Right renal pelvis (tissue), 4 donors: ENCODE data around the gene TYSND1. TPM values are rescaled to one million over a fixed set of nuclear protein-coding genes. Genes with fewer than 3 reads are reported as not detected.
A peak's percentile ranks its signal among the peaks of the same experiment; 100 is the strongest.
"Not testable (repeated sequence)": the region's sequence is repeated elsewhere in the genome, so short reads cannot be mapped to it uniquely, and the experiment has no call there.

Source experiments
- DNase-seq, 4 donors: peaks; one replicate each; pipeline ENCODE4 v3.0.0-alpha.2; 2013; ENCODE audit warnings: low read depth in 4 of 4, low spot score in 3 of 4, missing footprints in 1 of 4
- polyA plus RNA-seq, 4 donors: library from polyadenylated mRNA; unstranded; fragments of 120-200 nt; gene quantifications; one replicate each; pipeline ENCODE4 v1.2.1, GENCODE V29; 2013; ENCODE audit not compliant: insufficient read length in 4 of 4

The TYSND1 gene
- polyA plus RNA-seq, 4 donors, result 10.8 to 13.9 (median 11.5) TPM

DNA sequence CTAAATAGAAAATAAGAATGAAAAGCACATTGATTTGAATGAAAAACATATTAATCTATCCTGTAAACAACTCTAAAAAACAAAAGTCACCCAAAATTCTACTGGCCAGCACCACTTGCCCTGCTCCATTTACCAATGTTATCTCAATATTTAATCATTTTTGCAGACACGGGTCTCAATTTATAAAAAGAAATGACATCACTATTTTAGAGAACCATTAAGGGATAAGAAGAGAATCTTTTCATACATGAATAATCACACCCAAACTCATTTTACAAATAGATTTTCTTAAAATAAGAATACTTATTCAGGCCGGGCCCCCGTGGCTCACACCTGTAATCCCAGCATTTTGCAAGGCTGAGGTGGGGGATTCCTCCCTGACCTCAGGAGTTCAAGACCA is 19.9 kb upstream of the TYSND1 start:
- DNase-seq, result no peak

DNA sequence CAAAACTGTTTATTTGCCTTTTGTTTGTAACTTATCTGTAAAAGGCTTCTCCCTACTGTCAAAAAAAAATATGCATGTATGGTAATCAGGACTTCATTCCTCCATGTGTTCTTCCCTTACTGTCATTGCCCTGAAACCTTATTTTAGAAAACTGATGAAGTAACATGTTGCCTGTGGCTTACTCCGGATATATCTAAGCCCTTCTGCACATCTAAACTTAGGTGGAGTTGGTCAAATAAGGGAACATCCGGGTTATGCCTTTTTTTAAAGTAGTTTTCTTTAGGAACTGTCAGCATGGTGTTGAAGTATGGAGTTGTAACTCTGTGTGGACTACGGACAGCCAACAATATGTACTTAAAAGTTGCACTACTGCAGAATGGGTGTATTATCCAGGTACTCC is 17.7 kb upstream of the TYSND1 start:
- no peak for DNase-seq

DNA sequence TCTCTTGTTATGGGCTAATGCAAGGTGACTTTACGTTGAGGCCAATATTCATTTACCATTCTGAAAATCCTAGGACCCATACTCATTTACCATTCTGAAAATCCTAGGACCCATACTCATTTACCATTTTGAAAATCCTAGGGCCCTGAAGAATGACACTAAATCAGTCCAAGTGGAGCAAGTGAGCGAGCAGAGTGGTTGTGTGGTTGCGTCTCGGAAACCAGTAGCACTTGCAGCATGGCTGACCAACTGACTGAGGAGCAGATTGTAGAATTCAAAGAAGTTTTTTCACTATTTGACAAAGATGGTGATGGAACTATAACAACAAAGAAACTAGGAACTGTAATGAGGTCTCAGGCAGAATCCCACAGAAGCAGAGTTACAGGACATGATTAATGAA is 16.9 kb upstream of the TYSND1 start:
- no peak for DNase-seq

DNA sequence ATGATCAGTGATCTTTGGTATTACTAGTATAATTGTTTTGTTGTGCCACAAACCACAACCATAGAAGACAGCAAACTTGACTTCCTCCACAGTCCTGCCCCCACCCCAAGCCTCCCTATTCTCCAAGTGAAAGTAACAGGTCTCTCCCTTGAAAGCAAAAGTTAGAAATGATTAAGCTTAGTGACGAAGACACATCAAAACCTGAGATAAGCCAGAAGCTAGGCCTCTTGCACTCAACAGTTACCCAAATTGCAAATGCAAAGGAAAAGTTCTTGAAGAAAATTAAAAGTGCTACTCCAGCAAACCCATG is 16.3 kb upstream of the TYSND1 start:
- DNase-seq, result no peak

DNA sequence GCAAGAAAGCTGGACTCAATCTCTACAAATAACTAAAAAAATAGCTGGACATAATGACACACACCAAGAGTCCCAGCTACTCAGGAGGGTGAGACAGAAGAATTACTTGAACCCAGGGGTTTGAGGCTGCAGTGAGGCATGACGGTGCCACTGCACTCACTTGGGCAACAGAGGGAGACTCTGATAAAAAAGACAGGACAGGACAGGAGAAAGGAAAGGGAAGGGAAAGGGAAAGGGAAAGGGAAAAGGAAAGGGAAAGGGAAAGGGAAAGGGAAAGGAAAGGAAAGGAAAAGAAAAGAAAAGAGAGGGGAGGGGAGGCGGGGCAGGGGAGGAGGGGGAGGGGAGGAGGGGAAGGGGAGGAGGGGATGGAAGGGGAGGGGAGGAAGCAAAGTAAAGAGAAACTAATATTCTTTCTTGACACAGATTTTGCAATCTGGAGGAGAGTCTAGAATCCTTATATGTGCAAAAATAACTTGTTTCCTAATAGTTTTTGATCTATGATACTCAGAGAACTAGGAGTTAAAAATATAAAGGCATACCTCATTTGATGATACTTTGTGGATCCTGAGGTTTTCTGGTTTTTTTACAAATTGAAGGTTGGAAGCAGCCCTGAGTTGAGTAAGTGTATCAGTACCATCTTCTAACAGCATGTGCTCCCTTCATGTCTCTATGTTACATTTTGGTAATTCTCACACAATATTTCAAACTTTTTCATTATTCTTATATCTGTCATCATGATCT is 15.8 kb upstream of the TYSND1 start:
- no peak for DNase-seq

DNA sequence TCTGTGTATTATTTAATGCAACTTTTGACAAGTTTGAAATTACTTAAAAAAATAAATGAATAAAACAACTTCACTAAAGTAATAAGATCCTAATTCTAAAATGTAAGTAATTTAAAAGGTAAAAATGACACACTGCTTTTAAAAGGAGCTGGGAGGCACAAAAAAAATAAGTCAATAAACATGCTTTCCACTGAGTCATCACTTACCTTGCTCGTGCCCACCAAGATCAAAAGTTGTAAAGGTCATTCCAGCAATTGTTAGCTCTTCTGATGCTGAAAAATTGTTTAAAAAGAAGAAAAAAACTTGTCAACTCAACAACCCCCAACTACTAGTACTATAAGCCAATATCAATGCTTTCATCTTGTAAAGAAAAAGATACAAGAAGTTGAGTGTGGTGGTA is 14.3 kb upstream of the TYSND1 start:
- DNase-seq, result no peak

DNA sequence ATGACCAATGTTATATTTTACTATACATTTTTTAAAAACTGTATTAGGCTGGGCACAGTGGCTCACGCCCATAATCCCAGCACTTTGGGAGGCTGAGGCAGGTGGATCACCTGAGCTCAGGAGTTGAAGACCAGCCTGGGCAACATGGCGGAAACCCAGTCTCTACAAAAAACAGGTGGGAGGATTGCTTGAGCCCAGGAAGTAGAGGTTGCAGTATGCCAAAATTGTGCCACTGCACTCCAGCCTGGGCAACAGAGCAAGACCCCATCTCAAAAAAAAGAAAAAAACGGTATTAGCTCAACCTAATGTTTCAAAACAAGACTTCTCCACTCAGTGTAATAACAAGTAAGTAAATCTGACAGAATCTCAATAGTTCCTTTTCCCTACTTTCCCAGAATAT is 12.9 kb upstream of the TYSND1 start:
- not testable (repeated sequence) for DNase-seq

DNA sequence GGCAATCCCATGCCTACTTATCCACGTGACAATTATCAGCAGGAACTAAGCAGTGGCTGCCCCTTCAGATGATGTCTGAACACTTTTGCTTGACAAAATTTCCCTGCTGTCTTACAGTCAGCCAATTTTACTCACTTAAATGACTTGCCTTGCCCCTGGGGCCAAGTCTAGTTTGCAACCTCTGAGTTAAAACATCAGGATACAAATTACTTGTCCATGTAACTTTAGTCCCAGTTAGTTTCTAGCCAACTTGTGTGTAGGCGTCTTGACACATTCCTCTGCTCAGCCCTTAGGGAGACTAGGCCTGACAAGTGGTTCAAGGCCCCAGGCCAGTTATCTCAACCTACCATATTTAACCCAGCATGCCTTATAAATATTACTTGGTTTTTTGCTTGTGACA is 11.6 kb upstream of the TYSND1 start:
- no peak for DNase-seq

DNA sequence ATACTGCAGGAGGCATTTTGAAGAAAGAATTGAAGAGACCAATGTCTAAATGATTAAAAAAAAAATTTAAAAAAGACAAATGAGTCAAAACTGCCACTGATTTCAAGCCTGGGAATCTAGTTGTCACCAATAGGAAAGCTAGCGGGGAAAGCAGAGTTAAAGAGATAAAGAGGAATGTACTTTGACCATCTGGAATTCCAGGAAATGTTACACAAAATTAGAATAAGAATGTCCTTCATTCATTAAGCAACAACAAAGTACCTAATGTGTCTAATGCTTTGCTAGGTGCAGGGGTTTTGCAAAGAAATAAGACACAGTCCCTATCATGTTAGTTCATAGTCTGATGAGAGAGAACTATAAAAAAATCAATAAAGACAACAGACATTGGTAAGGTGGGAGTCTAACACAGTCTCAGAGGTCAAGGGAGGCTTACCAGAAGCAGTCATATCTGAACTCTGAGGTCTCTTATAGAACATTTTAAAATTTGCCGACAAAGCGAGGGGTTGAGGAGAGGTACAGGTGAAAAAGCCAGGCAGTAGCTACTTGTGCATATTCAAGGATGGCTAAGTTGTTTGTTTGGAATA is 8.8 kb upstream of the TYSND1 start:
- DNase-seq, result no peak

DNA sequence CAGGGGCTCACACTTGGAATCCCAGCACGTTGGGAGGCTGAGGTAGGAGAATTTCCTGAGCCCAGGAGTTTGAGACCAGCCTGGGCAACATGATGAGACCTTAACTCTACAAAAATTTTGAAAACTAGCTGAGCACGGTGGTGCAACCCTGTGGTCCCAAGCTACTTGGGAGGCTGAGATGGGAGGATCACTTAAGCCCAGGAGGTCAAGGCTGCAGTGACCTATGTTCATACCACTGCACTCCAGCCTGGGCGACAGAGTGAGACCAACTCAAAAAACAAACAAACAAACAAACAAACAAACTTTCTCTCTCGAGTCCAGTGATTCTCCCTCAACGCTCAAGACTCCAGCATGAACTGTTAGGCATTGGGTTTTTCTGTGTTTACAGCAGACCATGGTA is 2.0 kb upstream of the TYSND1 start:
- DNase-seq, result no peak

DNA sequence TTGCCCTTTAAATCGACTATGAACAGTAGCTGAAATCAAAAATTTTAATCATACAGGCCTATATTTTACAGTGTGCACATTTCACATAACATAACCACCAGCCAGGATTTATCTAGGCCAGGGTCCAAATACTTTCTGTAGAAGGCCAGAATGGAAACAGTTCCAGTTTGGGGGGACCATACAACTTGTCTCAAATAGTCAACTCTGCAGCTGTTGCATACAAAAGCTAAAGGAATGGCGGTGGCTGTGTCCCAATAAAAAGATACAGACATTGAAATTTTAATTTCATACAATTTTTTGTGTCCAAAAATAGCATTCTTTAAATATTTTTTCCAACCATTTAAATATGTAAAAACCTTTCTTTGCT is 742 bp upstream of the TYSND1 start:
- peak in 1 of 4 donors; percentile 38 for DNase-seq

DNA sequence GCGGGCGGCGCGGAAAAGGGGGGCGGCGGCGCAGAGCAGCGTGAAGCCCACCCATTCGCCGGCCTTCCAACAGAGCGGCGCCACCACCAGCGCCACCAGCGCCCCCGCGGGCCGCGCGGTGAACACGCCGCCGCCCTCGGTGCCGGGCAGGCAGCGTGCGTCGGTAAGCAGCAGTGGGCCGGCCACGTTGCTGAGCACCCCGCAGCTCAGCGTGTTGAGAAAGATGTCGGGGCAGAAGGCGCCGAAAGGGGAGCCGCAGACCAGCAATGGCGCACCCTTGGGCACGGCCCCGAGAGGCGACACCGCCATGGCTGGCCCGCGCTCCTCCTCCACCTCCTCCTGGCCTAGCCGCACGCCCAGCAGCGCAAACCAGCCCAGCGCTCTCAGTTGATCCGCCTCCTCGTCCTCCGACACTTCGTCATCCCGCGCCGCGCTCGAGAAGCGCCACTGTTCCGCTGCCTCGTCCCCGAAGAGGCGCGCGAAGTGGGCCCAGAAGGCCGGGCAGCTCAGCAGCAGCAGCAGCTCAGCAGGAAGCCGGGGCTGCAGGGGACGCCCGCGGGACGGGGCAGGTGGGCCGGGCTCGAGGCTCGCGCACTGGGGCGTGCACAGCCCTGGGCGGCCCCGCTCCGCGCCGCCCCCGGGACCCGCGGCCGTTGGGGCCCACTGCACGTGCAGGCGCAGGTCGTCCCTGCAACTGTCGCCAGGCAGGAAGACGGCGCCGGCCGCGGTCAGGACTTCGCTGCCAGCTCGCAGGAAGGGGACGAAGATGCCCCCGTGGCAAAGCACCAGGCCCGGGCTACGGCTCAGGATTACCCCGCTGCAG is 623 bp downstream of the TYSND1 start:
- peak; percentile 35 to 55 (median 44) for DNase-seq

DNA sequence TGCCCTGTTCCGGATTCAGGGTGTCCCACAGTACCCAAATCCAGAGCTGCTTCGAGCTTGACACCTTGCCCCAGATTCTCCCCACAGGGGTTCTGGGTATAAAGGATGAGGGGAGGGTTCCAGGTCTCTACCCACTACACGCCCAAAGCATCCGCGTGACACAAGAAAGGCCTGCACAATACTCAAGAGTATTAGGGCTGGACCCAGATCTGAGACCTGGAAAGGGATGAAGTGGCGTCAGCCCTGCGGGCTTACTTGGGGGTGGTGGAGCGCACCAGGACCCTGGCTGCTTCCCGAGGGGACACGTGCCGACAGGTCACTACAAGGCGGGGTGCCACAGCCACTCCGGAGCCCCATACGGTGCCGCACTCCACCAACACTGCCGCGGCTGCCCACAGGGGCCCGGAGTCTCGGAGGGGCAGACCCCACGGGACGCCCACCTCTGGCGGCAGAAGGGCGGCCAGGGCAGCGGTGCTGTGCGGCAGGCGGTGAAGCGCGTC is 1.3 kb downstream of the TYSND1 start:
- no peak for DNase-seq

DNA sequence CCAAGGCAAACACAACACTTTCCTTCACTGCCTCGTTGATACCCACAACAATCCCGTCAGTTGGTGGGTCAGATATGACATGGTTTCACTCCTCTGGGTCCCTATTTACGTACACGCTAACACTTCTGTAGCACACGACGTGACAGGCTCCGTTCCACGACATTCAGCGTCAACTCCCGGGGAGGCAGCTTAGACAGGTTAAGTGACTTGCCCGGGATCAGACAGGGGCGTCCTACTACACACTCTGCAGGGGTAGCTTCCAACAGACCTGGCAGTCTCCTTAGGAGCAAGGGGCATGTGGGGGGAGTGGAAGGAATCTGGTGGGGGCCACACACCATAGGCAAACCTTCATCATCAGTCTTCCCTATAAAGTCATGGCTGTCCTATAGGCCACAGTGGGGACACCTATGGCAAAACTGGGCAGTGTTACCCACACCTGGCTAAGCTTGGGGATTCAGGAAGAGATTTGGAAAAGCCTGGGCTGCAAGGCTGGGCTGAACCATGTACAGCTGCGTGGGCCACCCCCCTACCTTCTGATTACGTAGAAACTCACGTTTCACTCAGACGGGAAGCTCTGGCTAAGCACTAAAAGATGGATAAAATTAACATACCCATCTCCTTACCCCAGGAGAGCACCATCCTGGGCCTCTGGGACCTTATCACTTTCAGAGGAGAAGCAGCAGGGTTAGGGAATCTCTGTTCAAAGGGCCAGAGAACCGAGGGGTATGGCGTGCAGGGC is 2.0 kb downstream of the TYSND1 start:
- DNase-seq, result no peak

DNA sequence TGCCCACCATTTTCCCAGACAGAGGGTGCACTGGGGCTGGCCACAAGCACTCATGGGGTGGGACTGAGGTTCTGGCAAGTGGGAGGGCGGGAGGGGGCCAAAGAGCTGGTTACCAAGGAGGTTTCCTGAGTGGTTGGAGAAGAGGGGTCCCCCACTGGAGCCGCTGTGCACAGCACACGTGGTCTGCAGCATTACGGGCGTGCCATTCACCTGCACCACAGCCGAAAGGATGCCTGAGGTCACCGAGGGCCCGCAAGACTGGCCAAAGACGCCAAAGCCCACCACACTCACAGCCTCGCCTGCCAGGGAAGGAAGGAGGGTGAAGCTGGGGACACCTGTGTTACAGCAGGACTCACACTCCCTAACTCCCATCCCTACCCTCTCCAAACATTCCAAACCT is 3.9 kb downstream of the TYSND1 start:
- no peak for DNase-seq

DNA sequence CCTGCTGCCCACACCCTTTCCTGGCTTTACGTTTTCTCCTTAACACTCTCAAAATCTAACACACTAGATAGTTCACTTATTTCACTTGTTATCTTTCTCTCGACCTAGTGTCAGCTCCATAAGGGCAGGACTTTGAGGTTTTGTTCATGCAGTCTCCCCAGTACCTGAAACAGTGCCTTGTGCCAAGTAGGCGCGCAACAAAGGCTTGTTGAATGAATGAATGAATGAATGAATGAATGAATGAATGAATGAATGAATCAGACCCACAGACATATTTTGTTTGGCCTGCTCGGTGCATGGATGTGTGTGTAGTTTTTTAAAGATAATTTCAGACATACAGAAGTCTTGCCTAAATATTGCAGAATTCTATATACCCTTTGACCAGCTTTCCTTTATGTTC is 6.2 kb downstream of the TYSND1 start:
- no peak for DNase-seq

DNA sequence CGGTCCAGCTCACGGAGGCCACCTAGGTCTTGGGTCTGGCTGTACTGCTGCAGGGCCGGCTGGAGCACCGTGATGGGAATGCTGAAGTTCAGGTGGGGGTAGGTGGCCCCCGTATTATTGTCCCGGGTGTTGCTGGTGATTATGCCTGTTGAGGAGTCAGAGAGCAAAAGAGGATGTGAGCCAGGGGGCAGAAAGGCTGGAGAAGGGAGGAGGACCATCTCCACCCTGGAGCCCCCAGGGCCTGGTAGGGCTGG is 6.6 kb downstream of the TYSND1 start:
- no peak for DNase-seq

DNA sequence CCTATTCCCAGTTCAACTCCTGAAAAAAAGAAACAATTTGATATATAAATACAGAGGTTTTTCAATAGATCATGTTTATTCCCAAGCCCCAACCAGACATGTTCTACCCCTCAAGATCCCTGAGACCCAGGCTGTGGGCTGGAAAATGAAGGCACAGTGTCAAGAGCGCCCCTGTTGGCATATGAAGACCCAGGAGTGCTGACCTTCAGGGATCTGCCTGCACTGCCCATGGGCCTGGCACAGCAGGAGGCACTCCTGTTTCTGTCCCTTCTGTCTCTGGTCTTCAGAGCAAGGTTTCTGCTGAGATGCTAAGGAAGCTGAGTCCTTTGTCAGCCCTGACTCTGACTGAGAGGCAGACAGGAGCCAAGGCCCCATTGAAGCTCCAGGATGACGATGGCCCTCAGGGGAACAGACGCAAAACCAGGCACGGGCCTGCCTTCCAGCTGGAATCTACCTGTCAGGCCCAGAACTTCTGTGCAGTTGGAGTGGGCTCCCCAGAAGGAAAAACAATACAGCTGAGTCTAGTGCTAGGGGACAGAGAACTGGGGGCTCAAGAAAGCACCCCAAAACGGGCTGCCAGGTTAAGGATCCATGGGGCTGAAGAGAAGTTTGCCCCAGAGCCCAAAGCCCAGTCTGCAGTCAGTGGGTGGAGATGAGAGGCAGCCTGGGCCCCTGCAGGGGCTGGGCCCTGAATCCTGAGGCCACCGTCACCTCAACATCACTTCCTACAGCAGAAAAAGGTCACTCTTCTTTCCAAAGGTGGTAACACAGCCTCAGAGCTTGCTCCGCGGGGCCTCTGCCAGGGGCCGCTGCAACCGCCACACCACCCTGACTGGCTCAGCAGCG is 7.1 kb downstream of the TYSND1 start:
- no peak for DNase-seq

DNA sequence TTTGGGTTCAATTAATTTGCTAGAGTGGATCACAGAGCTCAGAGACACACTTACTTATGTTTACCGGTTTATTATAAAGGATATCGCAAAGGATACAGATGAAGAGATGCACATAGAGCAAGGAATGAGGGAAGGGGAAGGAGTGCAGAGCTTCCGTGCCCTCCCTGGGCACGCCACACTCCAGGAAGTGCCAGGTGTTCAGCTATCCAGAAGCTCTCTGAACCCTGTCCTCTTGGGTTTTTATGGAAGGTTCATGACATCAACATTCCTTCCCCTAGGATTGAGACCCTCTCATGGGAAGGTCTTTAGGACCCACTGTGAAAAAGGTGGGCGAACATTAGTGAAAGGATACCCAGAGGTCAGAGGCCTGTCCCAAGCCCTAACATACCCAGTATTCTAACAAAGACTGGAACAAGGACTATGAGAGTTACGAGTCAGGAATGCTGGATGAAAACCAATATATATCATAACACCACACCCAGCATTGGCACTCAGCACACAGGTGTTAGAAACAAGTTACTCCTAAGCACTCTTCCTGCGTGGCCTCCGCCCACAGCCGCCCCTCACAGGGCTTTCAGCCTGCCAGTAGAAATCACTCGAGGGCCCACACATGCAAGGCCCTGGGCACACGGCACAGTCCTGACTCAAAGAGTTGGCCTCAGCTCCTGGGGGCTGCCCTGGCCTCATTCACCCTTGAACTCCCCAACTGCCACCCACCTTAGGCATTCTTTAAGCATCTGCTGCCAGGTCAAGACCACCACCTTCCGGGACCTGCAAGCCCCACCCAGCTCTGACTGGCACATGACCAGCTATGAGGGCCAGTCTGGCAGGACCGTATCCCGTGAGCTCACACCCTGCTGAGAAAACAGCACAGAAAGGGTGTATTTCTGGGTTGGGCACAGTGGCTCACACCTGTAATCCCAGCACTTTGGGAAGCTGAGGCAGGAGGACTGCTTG is 8.3 kb downstream of the TYSND1 start:
- DNase-seq, result no peak
